Activated CD4-positive, CD25-positive, alpha-beta regulatory T cell treated with anti-CD3 and anti-CD28 coated beads, Interleukin-2, amount 50 U/mL, for 16 hours (primary cell): Measurements from ENCODE around the gene ZNF865.

ENCODE experiments used
- DNase-seq: peaks from one replicate; pipeline ENCODE4 v3.0.0-alpha.2; 2020; ENCODE audit warnings: low read depth, low spot score

Gene ZNF865

GRCh38 chr19:55644842-55645511, 39.5 kb downstream of the ZNF865 start:
- no peak for DNase-seq

- DNase-seq = no peak
Observed at GRCh38 chr19:55645512-55645881, 40.0 kb downstream of the ZNF865 start.

- no peak for DNase-seq
Observed at GRCh38 chr19:55646889-55647731, 41.7 kb downstream of the ZNF865 start.

- DNase-seq = no peak
Observed at GRCh38 chr19:55647732-55648584, 42.5 kb downstream of the ZNF865 start, which contains the start of gene CCDC106. CCDC106 (plus strand) TSS chr19:55648212; CDS start chr19:55649047, 835 bp downstream.

GRCh38 chr19:55648585-55649267, 43.3 kb downstream of the ZNF865 start:
- DNase-seq = no peak

- DNase-seq = no peak
Observed at GRCh38 chr19:55649268-55650125, 44.0 kb downstream of the ZNF865 start.

GRCh38 chr19:55650126-55650557, 44.7 kb downstream of the ZNF865 start:
- no peak for DNase-seq

GRCh38 chr19:55650602-55651230, 45.3 kb downstream of the ZNF865 start:
- DNase-seq = no peak

GRCh38 chr19:55651236-55651635, 45.8 kb downstream of the ZNF865 start:
- DNase-seq = no peak

- DNase-seq = no peak
Observed at GRCh38 chr19:55652311-55653128, 47.1 kb downstream of the ZNF865 start.

GRCh38 chr19:55653651-55654322, 48.3 kb downstream of the ZNF865 start:
- DNase-seq = peak; percentile 99

- DNase-seq = peak; percentile 97
Observed at GRCh38 chr19:55654323-55654867, 48.9 kb downstream of the ZNF865 start.

GRCh38 chr19:55654868-55655647, 49.6 kb downstream of the ZNF865 start, which contains the start of gene U2AF2:
U2AF2 (plus strand) TSS chr19:55655035; CDS start chr19:55655105, 70 bp downstream.
- DNase-seq = peak; percentile 90

- DNase-seq = no peak
Observed at GRCh38 chr19:55655648-55656040, 50.2 kb downstream of the ZNF865 start.

- DNase-seq = no peak
Observed at GRCh38 chr19:55656552-55656951, 51.1 kb downstream of the ZNF865 start.

- no peak for DNase-seq
Observed at GRCh38 chr19:55656988-55657747, 51.7 kb downstream of the ZNF865 start.
